Measurements from ENCODE around the gene LRRC23. TPM values are rescaled to one million over a fixed set of nuclear protein-coding genes. Genes with fewer than 3 reads are reported as not detected.

Gene LRRC23
- total RNA-seq, 1 donor from 2014 or later = 3.2 TPM

DNA sequence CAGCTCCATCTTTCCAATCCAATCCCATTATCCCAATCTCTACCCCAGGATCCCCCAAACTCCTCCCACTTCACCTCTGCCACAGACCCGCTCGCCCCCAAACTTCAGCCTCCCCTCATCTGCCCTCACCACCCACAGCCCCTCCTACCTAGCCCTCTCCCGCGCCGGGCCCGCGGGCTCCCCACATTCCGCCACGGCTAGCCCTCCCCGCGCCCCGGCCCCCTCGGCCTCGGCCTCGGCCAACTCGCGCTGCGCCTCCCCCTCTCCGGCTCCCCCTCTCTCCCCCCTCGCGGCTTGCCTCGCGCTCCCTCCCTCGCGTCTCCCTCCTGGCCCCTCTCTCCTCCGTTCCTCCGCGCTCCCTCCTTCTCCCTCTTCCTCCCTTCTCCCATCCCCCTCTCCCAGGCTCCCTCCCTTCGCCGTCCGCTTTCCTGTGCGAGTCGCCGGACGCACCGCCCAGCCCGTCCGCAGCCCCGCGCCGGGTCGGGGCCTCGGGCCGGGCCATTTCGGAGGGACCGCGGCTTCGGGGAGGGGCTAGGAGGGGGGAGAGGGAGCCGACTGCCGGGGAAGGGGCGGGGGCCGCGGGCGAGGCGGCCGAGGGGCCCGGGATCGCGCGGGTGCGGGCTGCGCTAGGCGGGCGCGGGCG, 22.9 kb downstream of the LRRC23 start, which contains the start of gene ATN1:
Gene ATN1, plus strand, starts transcription at position 581 of the 643 bp plus-strand sequence. CDS start 6,043 bp downstream, outside the sequence.
- peak; percentile 15 for ATAC-seq

DNA sequence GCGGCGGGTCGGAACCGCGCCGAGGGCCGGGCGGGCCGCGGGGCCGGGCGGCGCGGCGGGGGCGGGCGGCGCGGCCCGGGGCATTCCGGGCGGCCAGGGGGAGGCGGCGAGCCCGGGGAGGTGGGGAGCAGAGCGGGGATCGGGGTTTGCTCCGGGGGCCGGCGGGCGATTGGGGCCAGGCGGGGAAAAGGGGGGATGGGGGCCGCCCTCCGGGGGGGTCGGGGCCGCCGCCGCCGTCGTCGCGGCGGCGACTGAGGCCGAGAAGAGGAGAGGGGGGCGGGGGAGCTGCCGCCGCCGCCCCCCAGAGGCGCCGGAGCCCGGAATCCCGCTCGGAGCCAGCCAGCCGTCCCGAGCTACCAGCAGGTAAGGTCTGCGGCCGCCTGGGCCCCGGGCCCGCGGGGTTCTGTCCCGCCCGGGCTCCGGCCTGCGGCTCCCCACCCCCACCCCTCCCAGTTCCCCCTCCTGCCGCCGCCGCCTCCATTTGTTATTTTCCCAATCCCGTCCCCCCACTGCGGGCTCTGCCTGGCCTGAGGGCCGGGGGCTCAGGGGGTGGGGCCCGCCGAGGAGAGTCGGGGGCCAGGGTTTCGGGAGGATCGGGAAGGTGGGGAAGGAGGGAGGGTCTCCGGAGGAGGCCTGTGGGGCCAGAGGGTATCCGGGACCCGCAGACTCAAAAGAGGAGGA, 23.5 kb downstream of the LRRC23 start:
- ATAC-seq = no peak

- no peak for ATAC-seq
Observed at GRCh38 chr12:6928703-6929407, 24.2 kb downstream of the LRRC23 start.

DNA sequence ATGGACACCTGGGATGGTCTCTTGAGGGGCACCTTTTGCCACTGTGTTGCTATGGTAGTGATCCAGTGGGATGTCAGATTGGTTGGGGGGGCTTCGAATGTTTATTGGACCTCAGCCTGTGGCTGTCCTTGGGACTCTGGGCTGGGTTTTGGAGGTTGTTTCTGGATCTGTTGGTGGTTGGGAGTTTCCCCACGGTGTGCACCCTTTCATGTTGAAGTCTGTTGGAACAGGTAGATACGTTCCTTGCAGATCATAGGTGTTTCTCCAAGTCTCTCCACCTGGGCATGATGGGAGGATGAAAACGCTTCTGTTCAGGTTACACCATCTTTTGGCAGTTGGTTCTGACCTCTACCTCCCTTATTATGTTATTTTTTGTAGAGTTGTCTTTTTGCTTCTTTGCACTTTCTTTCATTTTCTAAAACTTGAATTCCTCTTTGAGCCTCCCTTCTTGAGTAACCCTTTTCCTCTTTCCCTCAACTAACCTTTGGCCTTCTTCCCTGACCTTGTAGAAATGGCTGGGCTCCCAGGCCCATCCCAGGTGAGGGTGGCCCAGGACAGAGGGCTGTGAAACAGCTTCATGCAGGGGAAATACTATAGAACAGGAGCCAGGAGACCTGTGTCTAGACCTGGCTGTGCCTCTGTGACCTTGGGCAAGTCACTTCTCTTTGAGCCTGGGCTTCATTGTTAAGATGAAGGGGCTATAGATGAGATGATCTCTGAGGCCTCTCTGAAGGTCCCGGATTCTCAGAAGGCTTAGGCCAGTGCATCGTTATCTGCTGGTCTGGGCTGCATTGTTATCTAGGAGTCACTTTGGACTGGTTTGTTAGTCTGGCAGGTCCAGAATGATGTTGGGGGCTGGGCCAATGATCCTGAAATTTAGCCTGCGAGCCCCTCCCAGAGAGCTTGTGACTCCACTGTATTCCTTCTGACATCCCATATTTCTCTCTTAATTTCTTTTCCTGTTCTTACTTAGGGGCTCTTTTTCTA, 25.1 kb downstream of the LRRC23 start:
- ATAC-seq = peak; percentile 19

- ATAC-seq = no peak
Observed at GRCh38 chr12:6932766-6933165, 28.1 kb downstream of the LRRC23 start.

DNA sequence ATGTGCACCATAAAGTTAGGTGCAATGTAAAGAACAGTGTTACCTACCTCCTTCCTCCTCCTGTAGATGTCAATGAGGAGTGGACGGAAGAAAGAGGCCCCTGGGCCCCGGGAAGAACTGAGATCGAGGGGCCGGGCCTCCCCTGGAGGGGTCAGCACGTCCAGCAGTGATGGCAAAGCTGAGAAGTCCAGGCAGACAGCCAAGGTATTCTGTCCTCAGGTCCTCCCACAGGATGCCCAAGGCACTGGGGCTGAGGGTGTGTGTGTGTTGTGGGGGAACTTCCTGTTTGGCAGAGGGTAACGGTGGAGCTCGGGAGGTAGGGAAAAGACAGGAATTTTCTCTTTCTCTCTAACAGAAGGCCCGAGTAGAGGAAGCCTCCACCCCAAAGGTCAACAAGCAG, 29.5 kb downstream of the LRRC23 start:
- no peak for ATAC-seq

DNA sequence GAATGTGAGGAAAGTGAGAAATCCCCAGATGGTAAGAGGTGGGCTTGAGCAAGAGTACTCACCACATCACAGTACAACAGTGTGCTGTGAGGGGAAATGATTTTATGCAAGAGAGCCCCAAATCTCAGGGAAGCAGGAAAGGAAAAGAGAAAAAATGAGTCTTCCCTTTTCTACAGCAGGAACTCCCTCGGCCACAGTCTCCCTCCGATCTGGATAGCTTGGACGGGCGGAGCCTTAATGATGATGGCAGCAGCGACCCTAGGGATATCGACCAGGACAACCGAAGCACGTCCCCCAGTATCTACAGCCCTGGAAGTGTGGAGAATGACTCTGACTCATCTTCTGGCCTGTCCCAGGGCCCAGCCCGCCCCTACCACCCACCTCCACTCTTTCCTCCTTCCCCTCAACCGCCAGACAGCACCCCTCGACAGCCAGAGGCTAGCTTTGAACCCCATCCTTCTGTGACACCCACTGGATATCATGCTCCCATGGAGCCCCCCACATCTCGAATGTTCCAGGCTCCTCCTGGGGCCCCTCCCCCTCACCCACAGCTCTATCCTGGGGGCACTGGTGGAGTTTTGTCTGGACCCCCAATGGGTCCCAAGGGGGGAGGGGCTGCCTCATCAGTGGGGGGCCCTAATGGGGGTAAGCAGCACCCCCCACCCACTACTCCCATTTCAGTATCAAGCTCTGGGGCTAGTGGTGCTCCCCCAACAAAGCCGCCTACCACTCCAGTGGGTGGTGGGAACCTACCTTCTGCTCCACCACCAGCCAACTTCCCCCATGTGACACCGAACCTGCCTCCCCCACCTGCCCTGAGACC, 31.0 kb downstream of the LRRC23 start:
- ATAC-seq = no peak

DNA sequence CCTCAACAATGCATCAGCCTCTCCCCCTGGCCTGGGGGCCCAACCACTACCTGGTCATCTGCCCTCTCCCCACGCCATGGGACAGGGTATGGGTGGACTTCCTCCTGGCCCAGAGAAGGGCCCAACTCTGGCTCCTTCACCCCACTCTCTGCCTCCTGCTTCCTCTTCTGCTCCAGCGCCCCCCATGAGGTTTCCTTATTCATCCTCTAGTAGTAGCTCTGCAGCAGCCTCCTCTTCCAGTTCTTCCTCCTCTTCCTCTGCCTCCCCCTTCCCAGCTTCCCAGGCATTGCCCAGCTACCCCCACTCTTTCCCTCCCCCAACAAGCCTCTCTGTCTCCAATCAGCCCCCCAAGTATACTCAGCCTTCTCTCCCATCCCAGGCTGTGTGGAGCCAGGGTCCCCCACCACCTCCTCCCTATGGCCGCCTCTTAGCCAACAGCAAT, 31.6 kb downstream of the LRRC23 start:
- no peak for ATAC-seq

DNA sequence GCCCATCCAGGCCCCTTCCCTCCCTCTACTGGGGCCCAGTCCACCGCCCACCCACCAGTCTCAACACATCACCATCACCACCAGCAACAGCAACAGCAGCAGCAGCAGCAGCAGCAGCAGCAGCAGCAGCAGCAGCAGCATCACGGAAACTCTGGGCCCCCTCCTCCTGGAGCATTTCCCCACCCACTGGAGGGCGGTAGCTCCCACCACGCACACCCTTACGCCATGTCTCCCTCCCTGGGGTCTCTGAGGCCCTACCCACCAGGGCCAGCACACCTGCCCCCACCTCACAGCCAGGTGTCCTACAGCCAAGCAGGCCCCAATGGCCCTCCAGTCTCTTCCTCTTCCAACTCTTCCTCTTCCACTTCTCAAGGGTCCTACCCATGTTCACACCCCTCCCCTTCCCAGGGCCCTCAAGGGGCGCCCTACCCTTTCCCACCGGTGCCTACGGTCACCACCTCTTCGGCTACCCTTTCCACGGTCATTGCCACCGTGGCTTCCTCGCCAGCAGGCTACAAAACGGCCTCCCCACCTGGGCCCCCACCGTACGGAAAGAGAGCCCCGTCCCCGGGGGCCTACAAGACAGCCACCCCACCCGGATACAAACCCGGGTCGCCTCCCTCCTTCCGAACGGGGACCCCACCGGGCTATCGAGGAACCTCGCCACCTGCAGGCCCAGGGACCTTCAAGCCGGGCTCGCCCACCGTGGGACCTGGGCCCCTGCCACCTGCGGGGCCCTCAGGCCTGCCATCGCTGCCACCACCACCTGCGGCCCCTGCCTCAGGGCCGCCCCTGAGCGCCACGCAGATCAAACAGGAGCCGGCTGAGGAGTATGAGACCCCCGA, 32.2 kb downstream of the LRRC23 start:
- ATAC-seq = peak; percentile 1

DNA sequence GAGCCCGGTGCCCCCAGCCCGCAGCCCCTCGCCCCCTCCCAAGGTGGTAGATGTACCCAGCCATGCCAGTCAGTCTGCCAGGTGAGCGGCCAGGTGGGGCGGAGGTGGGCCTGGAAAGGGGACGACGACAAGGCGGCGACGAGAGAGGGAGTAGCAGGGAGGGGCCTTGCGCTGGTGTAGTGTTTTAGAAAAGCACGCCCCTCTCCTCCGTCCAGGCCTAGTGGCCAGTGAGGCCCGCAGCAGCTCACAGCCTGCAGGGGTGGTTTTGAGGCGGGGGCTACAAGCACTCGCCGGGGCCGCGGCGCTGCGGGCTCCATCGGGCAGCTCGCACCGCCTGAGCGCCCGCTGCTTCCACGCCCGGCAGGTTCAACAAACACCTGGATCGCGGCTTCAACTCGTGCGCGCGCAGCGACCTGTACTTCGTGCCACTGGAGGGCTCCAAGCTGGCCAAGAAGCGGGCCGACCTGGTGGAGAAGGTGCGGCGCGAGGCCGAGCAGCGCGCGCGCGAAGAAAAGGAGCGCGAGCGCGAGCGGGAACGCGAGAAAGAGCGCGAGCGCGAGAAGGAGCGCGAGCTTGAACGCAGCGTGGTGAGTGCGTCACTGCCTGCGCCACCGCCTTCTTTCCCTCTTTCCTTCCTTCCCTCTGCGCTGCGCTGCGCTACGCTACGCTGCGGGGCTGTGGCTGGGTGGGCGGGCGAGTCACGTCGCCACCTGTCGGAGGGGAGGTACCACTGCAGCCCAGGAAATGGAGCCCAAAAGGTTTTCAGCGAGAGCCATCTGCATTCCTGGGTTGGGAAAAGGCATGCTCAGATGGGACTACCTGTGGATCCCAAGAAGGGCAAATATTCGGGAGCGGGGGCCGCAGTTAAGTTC, 33.1 kb downstream of the LRRC23 start:
- ATAC-seq = peak; percentile 92

DNA sequence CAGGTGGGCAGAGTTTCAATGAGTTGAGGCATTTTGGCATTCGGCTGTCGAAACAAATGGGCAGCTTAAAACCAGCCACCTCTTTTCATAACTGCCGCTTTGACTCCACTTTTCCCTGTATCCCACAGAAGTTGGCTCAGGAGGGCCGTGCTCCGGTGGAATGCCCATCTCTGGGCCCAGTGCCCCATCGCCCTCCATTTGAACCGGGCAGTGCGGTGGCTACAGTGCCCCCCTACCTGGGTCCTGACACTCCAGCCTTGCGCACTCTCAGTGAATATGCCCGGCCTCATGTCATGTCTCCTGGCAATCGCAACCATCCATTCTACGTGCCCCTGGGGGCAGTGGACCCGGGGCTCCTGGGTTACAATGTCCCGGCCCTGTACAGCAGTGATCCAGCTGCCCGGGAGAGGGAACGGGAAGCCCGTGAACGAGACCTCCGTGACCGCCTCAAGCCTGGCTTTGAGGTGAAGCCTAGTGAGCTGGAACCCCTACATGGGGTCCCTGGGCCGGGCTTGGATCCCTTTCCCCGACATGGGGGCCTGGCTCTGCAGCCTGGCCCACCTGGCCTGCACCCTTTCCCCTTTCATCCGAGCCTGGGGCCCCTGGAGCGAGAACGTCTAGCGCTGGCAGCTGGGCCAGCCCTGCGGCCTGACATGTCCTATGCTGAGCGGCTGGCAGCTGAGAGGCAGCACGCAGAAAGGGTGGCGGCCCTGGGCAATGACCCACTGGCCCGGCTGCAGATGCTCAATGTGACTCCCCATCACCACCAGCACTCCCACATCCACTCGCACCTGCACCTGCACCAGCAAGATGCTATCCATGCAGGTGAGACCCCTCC, 34.0 kb downstream of the LRRC23 start:
- ATAC-seq = no peak

- no peak for ATAC-seq
Observed at GRCh38 chr12:6939191-6939540, 34.5 kb downstream of the LRRC23 start.

DNA sequence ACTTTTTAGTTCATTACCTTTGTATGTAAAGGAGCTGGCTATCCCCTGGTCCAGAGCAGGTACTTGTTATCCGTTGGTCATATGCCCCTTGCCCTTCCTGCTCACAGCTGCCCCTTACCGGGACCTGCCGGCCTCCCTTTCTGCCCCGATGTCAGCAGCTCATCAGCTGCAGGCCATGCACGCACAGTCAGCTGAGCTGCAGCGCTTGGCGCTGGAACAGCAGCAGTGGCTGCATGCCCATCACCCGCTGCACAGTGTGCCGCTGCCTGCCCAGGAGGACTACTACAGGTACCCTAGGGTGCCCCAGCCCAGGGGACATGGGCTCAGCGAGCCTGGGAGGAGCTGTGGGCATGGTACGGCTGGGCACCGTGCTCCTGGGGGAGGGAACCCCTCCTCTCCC, 36.6 kb downstream of the LRRC23 start:
- ATAC-seq = no peak

DNA sequence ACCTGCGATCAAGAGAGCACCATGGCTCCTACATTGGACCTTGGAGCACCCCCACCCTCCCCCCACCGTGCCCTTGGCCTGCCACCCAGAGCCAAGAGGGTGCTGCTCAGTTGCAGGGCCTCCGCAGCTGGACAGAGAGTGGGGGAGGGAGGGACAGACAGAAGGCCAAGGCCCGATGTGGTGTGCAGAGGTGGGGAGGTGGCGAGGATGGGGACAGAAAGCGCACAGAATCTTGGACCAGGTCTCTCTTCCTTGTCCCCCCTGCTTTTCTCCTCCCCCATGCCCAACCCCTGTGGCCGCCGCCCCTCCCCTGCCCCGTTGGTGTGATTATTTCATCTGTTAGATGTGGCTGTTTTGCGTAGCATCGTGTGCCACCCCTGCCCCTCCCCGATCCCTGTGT, 37.2 kb downstream of the LRRC23 start:
- no peak for ATAC-seq

- ATAC-seq = no peak
Observed at GRCh38 chr12:6942331-6942665, 37.7 kb downstream of the LRRC23 start.

DNA sequence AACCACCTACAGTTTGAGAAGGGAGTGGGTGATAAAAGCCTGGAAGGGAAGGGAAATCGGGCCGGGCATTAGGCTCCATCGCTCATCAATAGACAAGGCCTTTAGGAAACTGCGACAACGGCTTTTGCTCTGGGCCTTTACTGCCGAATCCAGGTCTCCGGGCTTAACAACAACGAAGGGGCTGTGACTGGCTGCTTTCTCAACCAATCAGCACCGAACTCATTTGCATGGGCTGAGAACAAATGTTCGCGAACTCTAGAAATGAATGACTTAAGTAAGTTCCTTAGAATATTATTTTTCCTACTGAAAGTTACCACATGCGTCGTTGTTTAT, 38.7 kb downstream of the LRRC23 start:
- ATAC-seq = peak; percentile 42

DNA sequence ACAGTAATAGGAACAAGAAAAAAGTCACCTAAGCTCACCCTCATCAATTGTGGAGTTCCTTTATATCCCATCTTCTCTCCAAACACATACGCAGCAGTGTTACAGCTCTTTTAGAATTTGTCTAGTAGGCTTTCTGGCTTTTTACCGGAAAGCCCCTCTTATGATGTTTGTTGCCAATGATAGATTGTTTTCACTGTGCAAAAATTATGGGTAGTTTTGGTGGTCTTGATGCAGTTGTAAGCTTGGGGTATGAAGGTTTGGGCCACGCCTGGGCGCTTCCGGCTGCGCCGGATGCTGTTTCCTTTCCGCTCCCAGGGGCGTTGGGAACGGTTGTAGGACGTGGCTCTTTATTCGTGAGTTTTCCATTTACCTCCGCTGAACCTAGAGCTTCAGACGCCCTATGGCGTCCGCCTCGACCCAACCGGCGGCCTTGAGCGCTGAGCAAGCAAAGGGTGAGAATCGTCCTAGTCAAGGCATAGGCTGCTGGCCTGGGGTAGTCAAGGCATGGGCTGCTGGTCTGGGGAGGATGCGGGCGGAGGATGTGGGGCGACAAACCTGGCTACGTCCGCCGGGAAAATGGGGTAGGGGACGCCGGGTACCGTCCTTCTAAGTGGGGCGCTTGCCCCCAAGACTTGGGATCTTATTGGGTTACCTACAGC, 39.2 kb downstream of the LRRC23 start, which contains the start of the genes C12orf57 and RNU7-1:
Gene C12orf57, plus strand, starts transcription at position 301 of the 659 bp plus-strand sequence. Its CDS starts 100 bp downstream, at position 401.
Gene RNU7-1, plus strand, starts transcription at position 95 of the 659 bp plus-strand sequence.
- peak; percentile 54 for ATAC-seq

Measured in esophagus mucosa (tissue), 1 donor.